A549 (cell line): ENCODE measurements around the gene SCTR.

Experiments
- PHF8 ChIP-seq: fragments of 200-600 bp; sonication (generic); IDR thresholded peaks from 2 replicates; pipeline ENCODE4 v1.6.1; 2016; ENCODE audit warnings: low read depth, mild to moderate bottlenecking, antibody characterized with exemption, moderate library complexity, borderline replicate concordance
- POLR2A ChIP-seq: IDR thresholded peaks from 2 replicates; pipeline ENCODE4 v1.6.1; 2012; ENCODE audit warnings: mild to moderate bottlenecking, low read length
- RAD21 ChIP-seq, 2 experiments: fragments of >200 bp in 1 of 2; sonication (Bioruptor Twin) in 1 of 2; formaldehyde crosslinking in 1 of 2; IDR thresholded peaks in 1 of 2; conservative IDR thresholded peaks in 1 of 2; 2 replicates in 1 of 2; 3 replicates in 1 of 2; pipeline ENCODE4 v1.6.1; 2012 to 2018; ENCODE audit warnings: inconsistent platforms in 1 of 2
- TF ChIP-seq, protein P1 (sequence below): fragments of >200 bp; sonication (Bioruptor Twin); formaldehyde crosslinking; IDR thresholded peaks from 3 replicates; pipeline ENCODE4 v1.5.1; 2016

DNA sequence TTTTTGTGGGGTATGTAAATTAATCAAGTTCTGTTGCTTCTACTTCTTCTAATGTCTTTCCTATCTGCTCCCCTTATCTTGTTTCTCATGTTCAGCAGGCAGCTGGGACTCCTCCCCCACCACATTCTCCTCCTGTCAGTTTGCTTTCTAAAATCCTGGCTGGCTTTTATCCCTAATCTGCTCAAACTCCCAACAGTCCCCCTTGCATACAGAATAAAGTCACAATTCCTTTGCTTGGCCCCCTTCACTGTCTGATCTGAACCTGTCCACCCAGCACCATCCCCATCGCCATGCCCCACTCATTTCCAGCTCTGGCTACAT is 22.1 kb upstream of the SCTR start:
- TF ChIP-seq, protein P1, sequence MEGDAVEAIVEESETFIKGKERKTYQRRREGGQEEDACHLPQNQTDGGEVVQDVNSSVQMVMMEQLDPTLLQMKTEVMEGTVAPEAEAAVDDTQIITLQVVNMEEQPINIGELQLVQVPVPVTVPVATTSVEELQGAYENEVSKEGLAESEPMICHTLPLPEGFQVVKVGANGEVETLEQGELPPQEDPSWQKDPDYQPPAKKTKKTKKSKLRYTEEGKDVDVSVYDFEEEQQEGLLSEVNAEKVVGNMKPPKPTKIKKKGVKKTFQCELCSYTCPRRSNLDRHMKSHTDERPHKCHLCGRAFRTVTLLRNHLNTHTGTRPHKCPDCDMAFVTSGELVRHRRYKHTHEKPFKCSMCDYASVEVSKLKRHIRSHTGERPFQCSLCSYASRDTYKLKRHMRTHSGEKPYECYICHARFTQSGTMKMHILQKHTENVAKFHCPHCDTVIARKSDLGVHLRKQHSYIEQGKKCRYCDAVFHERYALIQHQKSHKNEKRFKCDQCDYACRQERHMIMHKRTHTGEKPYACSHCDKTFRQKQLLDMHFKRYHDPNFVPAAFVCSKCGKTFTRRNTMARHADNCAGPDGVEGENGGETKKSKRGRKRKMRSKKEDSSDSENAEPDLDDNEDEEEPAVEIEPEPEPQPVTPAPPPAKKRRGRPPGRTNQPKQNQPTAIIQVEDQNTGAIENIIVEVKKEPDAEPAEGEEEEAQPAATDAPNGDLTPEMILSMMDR: no peak
- TF ChIP-seq POLR2A (no peak), RAD21 (conservative IDR thresholded peaks at IDR 0.05 in 1 of 2, IDR thresholded peaks at IDR 0.05 in 1 of 2) (no peak), PHF8 (no peak)
